Keratinocyte (primary cell): ENCODE results near the gene EMX1. TPM values are rescaled to one million over a fixed set of nuclear protein-coding genes. Genes with fewer than 3 reads are reported as not detected.

Experiments
- DNase-seq: peaks from one replicate; pipeline ENCODE4 v3.0.0-alpha.2; 2011; ENCODE audit warnings: low read depth, missing footprints, low spot score
- FAIRE-seq: peaks from 2 replicates; lab custom pipeline; 2011; peaks lifted over from hg19 to GRCh38; lab: Jason Lieb, UNC
- H2AFZ ChIP-seq: 2 replicates; pipeline ENCODE4 v1.6.0; 2012; ENCODE audit warnings: low read length, control low read depth, inconsistent platforms; ENCODE audit not compliant: control insufficient read depth
- H3K27ac ChIP-seq: 2 replicates; pipeline ENCODE4 v1.5.1; 2011; ENCODE audit warnings: low read length; ENCODE audit not compliant: control insufficient read depth, insufficient read depth
- H3K27me3 ChIP-seq: 3 replicates; pipeline ENCODE4 v1.6.0; 2011; ENCODE audit warnings: low read length; ENCODE audit not compliant: control insufficient read depth, insufficient read depth; ENCODE audit errors: extremely low read depth
- H3K36me3 ChIP-seq, 2 experiments: 2 replicates in 1 of 2; 3 replicates in 1 of 2; pipeline ENCODE4 v1.5.1; 2011; ENCODE audit warnings: low read length in 2 of 2, mild to moderate bottlenecking in 1 of 2; ENCODE audit not compliant: control insufficient read depth in 2 of 2, insufficient read depth in 2 of 2; ENCODE audit errors: extremely low read depth in 1 of 2
- H3K4me1 ChIP-seq: 3 replicates; pipeline ENCODE4 v1.5.1; 2011; ENCODE audit warnings: low read length; ENCODE audit not compliant: control insufficient read depth, insufficient read depth; ENCODE audit errors: extremely low read depth
- H3K4me2 ChIP-seq: 3 replicates; pipeline ENCODE4 v1.6.0; 2011; ENCODE audit warnings: low read depth, low read length; ENCODE audit not compliant: control insufficient read depth, insufficient read depth; ENCODE audit errors: extremely low read depth
- H3K4me3 ChIP-seq, 3 experiments: fragments of 200-600 bp in 1 of 3; sonication (generic) in 1 of 3; 2 replicates in 2 of 3; 3 replicates in 1 of 3; pipeline ENCODE4 v1.5.1; 2011 to 2016; ENCODE audit warnings: low read length in 3 of 3, mild to moderate bottlenecking in 3 of 3, control low read depth in 2 of 3, inconsistent platforms in 1 of 3, low read depth in 1 of 3, mixed read lengths in 1 of 3, mixed run types in 1 of 3, moderate library complexity in 1 of 3; ENCODE audit not compliant: control insufficient read depth in 2 of 3, insufficient read depth in 2 of 3; ENCODE audit errors: extremely low read depth in 1 of 3
- H3K79me2 ChIP-seq: 2 replicates; pipeline ENCODE4 v1.6.0; 2012; ENCODE audit warnings: low read length; ENCODE audit not compliant: control insufficient read depth, insufficient read depth
- H3K9ac ChIP-seq: 3 replicates; pipeline ENCODE4 v1.6.0; 2011; ENCODE audit warnings: low read length; ENCODE audit not compliant: control insufficient read depth, insufficient read depth; ENCODE audit errors: extremely low read depth
- H3K9me1 ChIP-seq: 3 replicates; pipeline ENCODE4 v1.6.0; 2011; ENCODE audit warnings: low read length; ENCODE audit not compliant: control insufficient read depth, insufficient read depth; ENCODE audit errors: extremely low read depth
- H3K9me3 ChIP-seq: 2 replicates; pipeline ENCODE4 v1.5.1; 2012; ENCODE audit warnings: low read depth, low read length; ENCODE audit not compliant: control insufficient read depth
- H4K20me1 ChIP-seq: 3 replicates; pipeline ENCODE4 v1.6.0; 2011; ENCODE audit warnings: low read length; ENCODE audit not compliant: control insufficient read depth, insufficient read depth; ENCODE audit errors: extremely low read depth
- EZH2 ChIP-seq: IDR thresholded peaks from one replicate; pipeline ENCODE4 v1.6.1; 2012; ENCODE audit warnings: inconsistent platforms, mild to moderate bottlenecking, low read length, moderate library complexity
- dilution Hi-C: fragments of 300-500 bp; cut with MboI; formaldehyde crosslinking; loops from one replicate; pipeline ENCODE4 v1.7.0; 2020; ENCODE audit warnings: low sequenced_read_pairs; ENCODE audit not compliant: extremely low pct_ligation_motif_present
- polyA plus RNA-seq, 5 experiments: library from polyadenylated mRNA; depleted of rRNA in 3 of 5; stranded (reverse) in 3 of 5; stranded (forward) in 1 of 5; unstranded in 1 of 5; fragments of >200 nt; gene quantifications; 1 replicate in 1 of 5; 2 replicates in 3 of 5; 3 replicates in 1 of 5; pipeline versions ENCODE4 v1.2.1 to v1.2.3, GENCODE V29; 2011 to 2012; ENCODE audit warnings: missing spikeins in 2 of 5, low read depth in 1 of 5, low replicate concordance in 1 of 5
- TF ChIP-seq, protein P1 (sequence below), 3 experiments: IDR thresholded peaks in 1 of 3; conservative IDR thresholded peaks in 1 of 3; optimal IDR thresholded peaks in 1 of 3; 2 replicates in 2 of 3; 3 replicates in 1 of 3; pipeline versions ENCODE3 to v1.5.1; 2011; ENCODE audit warnings: low read length in 3 of 3, mild to moderate bottlenecking in 3 of 3, moderate library complexity in 2 of 3, control low read depth in 1 of 3, inconsistent platforms in 1 of 3; ENCODE audit not compliant: insufficient read depth in 2 of 3; ENCODE audit errors: extremely low read depth in 1 of 3

The EMX1 gene
- polyA plus RNA-seq, 1 donor (not counting 4 experiments of a cell fraction or from before 2014, with no cell fraction given) = not detected

DNA sequence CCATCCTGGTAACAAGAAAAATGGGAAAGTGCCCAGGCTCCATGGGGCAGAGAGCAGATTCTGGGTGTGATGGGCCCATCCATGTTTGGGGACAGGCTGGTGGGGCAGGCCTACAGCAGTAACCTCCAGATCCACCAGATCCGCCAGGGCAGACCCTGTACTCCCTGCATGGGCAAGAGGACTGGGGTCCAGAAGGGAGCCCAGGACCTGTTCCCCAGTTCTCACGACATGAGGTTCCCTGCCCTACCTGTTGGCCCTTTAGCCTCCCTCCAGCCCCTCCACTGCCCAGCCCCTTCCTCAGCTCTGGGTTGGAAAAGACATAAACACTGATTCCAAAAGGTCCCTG lies 38.7 kb downstream of the EMX1 start:
- Histone ChIP-seq H3K4me2 (no peak overlapping the region), H2AFZ (no peak overlapping the region), H4K20me1 (peaks cover 3% of the 10 kb centered on the region), H3K4me3 (no peak overlapping the region), H3K27ac (no peak overlapping the region), H3K79me2 (no peaks in the 10 kb centered on the region), H3K36me3 (no peaks in the 10 kb centered on the region), H3K4me1 (no peaks in the 10 kb centered on the region), H3K9ac (no peak overlapping the region), H3K27me3 (no peaks in the 10 kb centered on the region), H3K9me1 (no peaks in the 10 kb centered on the region), H3K9me3 (no peaks in the 10 kb centered on the region)
- FAIRE-seq = no peak
- dilution Hi-C loops = no loop called here
- no peak for TF ChIP-seq EZH2
- TF ChIP-seq, protein P1, sequence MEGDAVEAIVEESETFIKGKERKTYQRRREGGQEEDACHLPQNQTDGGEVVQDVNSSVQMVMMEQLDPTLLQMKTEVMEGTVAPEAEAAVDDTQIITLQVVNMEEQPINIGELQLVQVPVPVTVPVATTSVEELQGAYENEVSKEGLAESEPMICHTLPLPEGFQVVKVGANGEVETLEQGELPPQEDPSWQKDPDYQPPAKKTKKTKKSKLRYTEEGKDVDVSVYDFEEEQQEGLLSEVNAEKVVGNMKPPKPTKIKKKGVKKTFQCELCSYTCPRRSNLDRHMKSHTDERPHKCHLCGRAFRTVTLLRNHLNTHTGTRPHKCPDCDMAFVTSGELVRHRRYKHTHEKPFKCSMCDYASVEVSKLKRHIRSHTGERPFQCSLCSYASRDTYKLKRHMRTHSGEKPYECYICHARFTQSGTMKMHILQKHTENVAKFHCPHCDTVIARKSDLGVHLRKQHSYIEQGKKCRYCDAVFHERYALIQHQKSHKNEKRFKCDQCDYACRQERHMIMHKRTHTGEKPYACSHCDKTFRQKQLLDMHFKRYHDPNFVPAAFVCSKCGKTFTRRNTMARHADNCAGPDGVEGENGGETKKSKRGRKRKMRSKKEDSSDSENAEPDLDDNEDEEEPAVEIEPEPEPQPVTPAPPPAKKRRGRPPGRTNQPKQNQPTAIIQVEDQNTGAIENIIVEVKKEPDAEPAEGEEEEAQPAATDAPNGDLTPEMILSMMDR (optimal IDR thresholded peaks at IDR 0.05 in 1 of 3, IDR thresholded peaks at IDR 0.05 in 1 of 3, conservative IDR thresholded peaks at IDR 0.05 in 1 of 3; ENCODE audit: extremely low read depth in 1 of 3, insufficient read depth in 2 of 3, low read length in 3 of 3) = no peak
- no peak for DNase-seq

DNA sequence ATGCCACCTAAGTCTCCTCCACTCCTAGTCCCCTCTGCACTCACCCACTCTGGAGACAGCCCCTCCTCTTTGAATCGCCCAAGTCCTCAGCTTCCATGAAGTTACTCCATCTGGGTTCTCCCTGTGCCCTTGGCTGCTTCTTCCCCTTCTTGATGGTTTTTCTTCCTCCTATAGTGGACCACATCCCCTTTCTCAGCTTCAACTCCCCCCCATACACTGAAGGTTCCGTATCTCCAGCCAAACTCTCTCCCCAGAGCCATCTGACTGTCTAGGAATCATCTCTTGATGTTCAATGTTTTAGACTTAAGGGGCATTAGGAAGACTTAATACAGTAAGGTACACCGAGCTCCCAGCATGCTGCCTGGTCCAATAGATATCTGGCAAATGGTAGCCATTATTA lies 39.6 kb downstream of the EMX1 start:
- Histone ChIP-seq H3K27me3 (no peaks in the 10 kb centered on the region), H3K4me2 (no peak overlapping the region), H3K9me3 (no peaks in the 10 kb centered on the region), H3K9ac (no peak overlapping the region), H3K9me1 (no peaks in the 10 kb centered on the region), H3K4me3 (no peak overlapping the region), H3K79me2 (no peaks in the 10 kb centered on the region), H2AFZ (no peak overlapping the region), H3K36me3 (no peaks in the 10 kb centered on the region), H4K20me1 (peaks cover 3% of the 10 kb centered on the region), H3K4me1 (no peaks in the 10 kb centered on the region), H3K27ac (no peak overlapping the region)
- DNase-seq = no peak
- dilution Hi-C loops = no loop called here
- no peak for FAIRE-seq
- TF ChIP-seq, protein P1 (optimal IDR thresholded peaks at IDR 0.05 in 1 of 3, IDR thresholded peaks at IDR 0.05 in 1 of 3, conservative IDR thresholded peaks at IDR 0.05 in 1 of 3; ENCODE audit: extremely low read depth in 1 of 3, insufficient read depth in 2 of 3, low read length in 3 of 3) = no peak
- no peak for TF ChIP-seq EZH2
